Measurements from ENCODE around the gene SNX5. TPM values are rescaled to one million over a fixed set of nuclear protein-coding genes. Genes with fewer than 3 reads are reported as not detected.
A peak's percentile ranks its signal among the peaks of the same experiment; 100 is the strongest.

Gene SNX5
- total RNA-seq, 1 donor from 2014 or later: 32.7 TPM

GRCh38 chr20:17898548-17898994 is 70.0 kb downstream of the SNX5 start:
- H3K4me3 ChIP-seq: no peak overlapping the region
- TF ChIP-seq CTCF (IDR thresholded peaks at IDR 0.05): peak; percentile 88 to 96 (median 94)
- H3K36me3 ChIP-seq: no peaks in the 10 kb centered on the region
- H3K4me1 ChIP-seq: peaks cover 0 to 15% of the 10 kb centered on the region in 2 donors
- H3K9me3 ChIP-seq: no peaks in the 10 kb centered on the region
- no peaks in the 10 kb centered on the region for H3K27me3 ChIP-seq
- no peak overlapping the region for H3K27ac ChIP-seq
- intact Hi-C loops (cut with DNase I): loop anchor here (1.0 to 5.0 kb wide), 5 partner anchors 39 to 393 kb away; no protein-coding TSS in a partner anchor
- peak in 1 of 2 donors; percentile 86 for DNase-seq (ENCODE audit: low spot score in 2 of 2)

- H3K4me3 ChIP-seq: no peak overlapping the region
- H3K27ac ChIP-seq: no peak overlapping the region
- DNase-seq (ENCODE audit: low spot score in 2 of 2): peak in 1 of 2 donors; percentile 27
- peaks cover 0 to 15% of the 10 kb centered on the region in 2 donors for H3K4me1 ChIP-seq
- H3K36me3 ChIP-seq: no peaks in the 10 kb centered on the region
- no peaks in the 10 kb centered on the region for H3K27me3 ChIP-seq
- H3K9me3 ChIP-seq: no peaks in the 10 kb centered on the region
- intact Hi-C loops (cut with DNase I): loop anchor here (1.0 to 5.0 kb wide), 5 partner anchors 40 to 392 kb away; no protein-coding TSS in a partner anchor
- TF ChIP-seq CTCF (IDR thresholded peaks at IDR 0.05): no peak
Measured at GRCh38 chr20:17897566-17898307, 70.9 kb downstream of the SNX5 start.

GRCh38 chr20:17896771-17897369 is 71.7 kb downstream of the SNX5 start:
- no peaks in the 10 kb centered on the region for H3K36me3 ChIP-seq
- no peaks in the 10 kb centered on the region for H3K27me3 ChIP-seq
- no peak for TF ChIP-seq CTCF (IDR thresholded peaks at IDR 0.05)
- DNase-seq (ENCODE audit: low spot score in 2 of 2): peak in 1 of 2 donors; percentile 21
- no peak overlapping the region for H3K4me3 ChIP-seq
- intact Hi-C loops (cut with DNase I): loop anchor here (5.0 kb wide), 2 partner anchors 40 to 280 kb away; no protein-coding TSS in a partner anchor
- H3K9me3 ChIP-seq: no peaks in the 10 kb centered on the region
- peaks cover 0 to 15% of the 10 kb centered on the region in 2 donors for H3K4me1 ChIP-seq
- H3K27ac ChIP-seq: peak overlapping the region; percentile 64 to 65

- DNase-seq (ENCODE audit: low spot score in 2 of 2): peak in 1 of 2 donors; percentile 64
- Histone ChIP-seq H3K36me3 (no peaks in the 10 kb centered on the region), H3K4me3 (peak overlapping the region; percentile 11 to 61), H3K9me3 (no peaks in the 10 kb centered on the region), H3K27me3 (no peaks in the 10 kb centered on the region), H3K4me1 (peaks cover 0 to 15% of the 10 kb centered on the region in 2 donors), H3K27ac (peak overlapping the region; percentile 64 to 65)
- no peak for TF ChIP-seq CTCF (IDR thresholded peaks at IDR 0.05)
- intact Hi-C loops (cut with DNase I): loop anchor here (5.0 kb wide), 2 partner anchors 41 to 279 kb away; no protein-coding TSS in a partner anchor
Measured at GRCh38 chr20:17896193-17896723, 72.3 kb downstream of the SNX5 start.

- Histone ChIP-seq H3K9me3 (no peaks in the 10 kb centered on the region), H3K27ac (peak overlapping the region; percentile 64 to 65), H3K27me3 (no peaks in the 10 kb centered on the region), H3K36me3 (no peaks in the 10 kb centered on the region), H3K4me3 (peak overlapping the region; percentile 11 to 61), H3K4me1 (peaks cover 0 to 15% of the 10 kb centered on the region in 2 donors)
- no peak for TF ChIP-seq CTCF (IDR thresholded peaks at IDR 0.05)
- intact Hi-C loops (cut with DNase I): loop anchor here (1.0 to 5.0 kb wide), 3 partner anchors 42 to 278 kb away; no protein-coding TSS in a partner anchor
- peak in 1 of 2 donors; percentile 80 for DNase-seq (ENCODE audit: low spot score in 2 of 2)
Measured at GRCh38 chr20:17895641-17896171, 72.9 kb downstream of the SNX5 start.
